K562 (cell line): ENCODE results near the gene AKAP12. TPM values are rescaled to one million over a fixed set of nuclear protein-coding genes. Genes with fewer than 3 reads are reported as not detected.

Experiments
- ATAC-seq: fragments of 200-7000 bp; cut with Tn5 transposase; 3 replicates; pipeline ENCODE4 v1.9.1; 2020; ENCODE audit warnings: moderate library complexity
- BruUV-seq: library from RNA; stranded (reverse); fragments of 400-500 nt; replicated peaks from 2 replicates; lab custom pipeline; 2021; lab: Mats Ljungman, UMichigan
- CTCF ChIA-PET: fragments of 300-600 bp; formaldehyde crosslinking; extraction: SDS; loops from one replicate; lab custom pipeline; 2021; ENCODE audit warnings: low intra/inter-chr PET ratio; lab: Yijun Ruan, JAX
- POLR2A ChIA-PET: fragments of 300-600, 350-650 bp; sonication (Branson Sonifier 250); formaldehyde crosslinking; extraction: SDS; loops from one replicate; lab custom pipeline; 2021; ENCODE audit warnings: antibody characterized with exemption, inconsistent platforms; lab: Yijun Ruan, JAX
- DNase-seq, 4 experiments: peaks; one replicate each; pipeline versions ENCODE4 v3.0.0 to v3.0.0-alpha.2; 2011 to 2018; ENCODE audit warnings: low spot score in 3 of 4, mixed read lengths in 3 of 4; ENCODE audit errors: extremely low read depth in 1 of 4
- FAIRE-seq: peaks from 2 replicates; lab custom pipeline; 2011; peaks lifted over from hg19 to GRCh38; lab: Jason Lieb, UNC
- H2AFZ ChIP-seq: 2 replicates; pipeline ENCODE4 v1.6.0; 2011; ENCODE audit warnings: low read depth, low read length, control low read depth, inconsistent platforms
- H3K27ac ChIP-seq: fragments of 200-600 bp; 3 replicates; pipeline ENCODE4 v1.8.0; 2011; ENCODE audit warnings: low read depth, mild to moderate bottlenecking, control low read depth, inconsistent platforms, low read length, moderate library complexity, mixed read lengths; ENCODE audit errors: extremely low read depth
- H3K27me3 ChIP-seq, 2 experiments: fragments of 300-600 bp in 1 of 2; 2 replicates in 1 of 2; 3 replicates in 1 of 2; pipeline versions ENCODE4 v1.6.0 to v1.8.0; 2011; ENCODE audit warnings: inconsistent platforms in 2 of 2, low read length in 2 of 2, mild to moderate bottlenecking in 1 of 2, mixed read lengths in 1 of 2, moderate library complexity in 1 of 2; ENCODE audit not compliant: control insufficient read depth in 2 of 2, insufficient read depth in 2 of 2
- H3K36me3 ChIP-seq: fragments of 300-600 bp; 3 replicates; pipeline ENCODE4 v1.8.0; 2011; ENCODE audit warnings: mild to moderate bottlenecking, low read length, inconsistent platforms; ENCODE audit not compliant: control insufficient read depth, insufficient read depth
- H3K4me1 ChIP-seq, 2 experiments: fragments of 200-600 bp in 1 of 2; replicated peaks in 1 of 2; 2 replicates in 1 of 2; 3 replicates in 1 of 2; pipeline versions ENCODE4 v1.5.1 to v1.8.0; 2011; ENCODE audit warnings: inconsistent platforms in 2 of 2, low read length in 2 of 2, mild to moderate bottlenecking in 1 of 2, mixed read lengths in 1 of 2, moderate library complexity in 1 of 2; ENCODE audit not compliant: control insufficient read depth in 2 of 2, insufficient read depth in 2 of 2
- H3K4me2 ChIP-seq: 2 replicates; pipeline ENCODE4 v1.6.1; 2011; ENCODE audit warnings: low read length, control low read depth, inconsistent platforms, mixed read lengths; ENCODE audit not compliant: insufficient read depth
- H3K4me3 ChIP-seq: fragments of 200-600 bp; sonication (generic), shearing (Covaris generic); 2 replicates; pipeline ENCODE4 v1.5.1; 2016; ENCODE audit warnings: control low read depth, inconsistent platforms
- H3K79me2 ChIP-seq: fragments of 200-600 bp; 3 replicates; pipeline ENCODE4 v1.8.0; 2011; ENCODE audit warnings: low read length, inconsistent platforms; ENCODE audit not compliant: control insufficient read depth, insufficient read depth
- H3K9ac ChIP-seq, 2 experiments: 2 replicates each; pipeline versions ENCODE4 v1.6.0 to v1.6.1; 2011; ENCODE audit warnings: low read depth in 2 of 2, low read length in 2 of 2, control low read depth in 1 of 2, inconsistent platforms in 1 of 2, mild to moderate bottlenecking in 1 of 2, mixed read lengths in 1 of 2; ENCODE audit not compliant: insufficient read depth in 1 of 2
- H3K9me1 ChIP-seq: one replicate; pipeline ENCODE4 v1.6.0; 2011; ENCODE audit warnings: inconsistent platforms, mild to moderate bottlenecking, low read length, moderate library complexity; ENCODE audit not compliant: control insufficient read depth, insufficient read depth
- H3K9me3 ChIP-seq: replicated peaks from 2 replicates; pipeline ENCODE4 v1.5.1; 2011; ENCODE audit warnings: low read depth, low read length, inconsistent platforms; ENCODE audit not compliant: control insufficient read depth, insufficient read depth
- H4K20me1 ChIP-seq: replicated peaks from 2 replicates; pipeline ENCODE4 v1.6.1; 2011; ENCODE audit warnings: low read length, inconsistent platforms, mixed read lengths; ENCODE audit not compliant: control insufficient read depth, insufficient read depth
- BDP1 ChIP-seq: IDR thresholded peaks from 3 replicates; pipeline ENCODE4 v1.6.1; 2011; ENCODE audit not compliant: insufficient read length, insufficient read depth
- CEBPG ChIP-seq, 3 experiments: fragments of 200-800 bp in 1 of 3; sonication (Bioruptor generic) in 1 of 3; sonication (generic) in 1 of 3; formaldehyde crosslinking in 1 of 3; IDR thresholded peaks in 2 of 3; conservative IDR thresholded peaks in 1 of 3; 2 replicates each; pipeline versions ENCODE4 v1.6.1 to v1.8.0; 2016 to 2022; ENCODE audit warnings: missing compliant biosample characterization in 2 of 3, missing genetic modification characterization in 2 of 3, mild to moderate bottlenecking in 1 of 3, missing genetic modification reagents in 1 of 3
- ETS2 ChIP-seq: IDR thresholded peaks from 2 replicates; pipeline ENCODE4 v1.6.1; 2016; ENCODE audit warnings: borderline replicate concordance, missing genetic modification characterization, mild to moderate bottlenecking, moderate library complexity, missing compliant biosample characterization; ENCODE audit not compliant: poor library complexity, severe bottlenecking
- PYGO2 ChIP-seq: fragments of 450-650 bp; IDR thresholded peaks from 2 replicates; pipeline ENCODE4 v1.6.1; 2016; ENCODE audit warnings: mild to moderate bottlenecking, missing genetic modification characterization, moderate library complexity, missing compliant biosample characterization
- TCF3 ChIP-seq: sonication (generic); formaldehyde crosslinking; IDR thresholded peaks from 2 replicates; pipeline ENCODE4 v1.4.0; 2020; ENCODE audit warnings: mild to moderate bottlenecking, missing genetic modification reagents
- ZBTB7A ChIP-seq: IDR thresholded peaks from 2 replicates; pipeline ENCODE4 v1.6.1; 2011; ENCODE audit warnings: low read depth, mild to moderate bottlenecking, low read length, moderate library complexity, borderline replicate concordance; ENCODE audit not compliant: control insufficient read depth
- WGBS: fragments of 100-300 bp; shearing (Covaris generic); methylation state at CpG from one replicate; pipeline ENCODE4 v1.1.6; 2016; ENCODE audit warnings: low coverage, mixed read lengths; ENCODE audit not compliant: insufficient coverage; ENCODE audit errors: missing lambda C conversion rate; 5-methylcytosine and 5-hydroxymethylcytosine counted together
- in situ Hi-C: fragments of 300-500 bp; cut with MboI; formaldehyde crosslinking; loops from 4 replicates; pipeline ENCODE4 v1.15.0; 2018; ENCODE audit warnings: inconsistent platforms, mixed read lengths
- intact Hi-C: fragments of 100-400 bp; cut with micrococcal nuclease; formaldehyde crosslinking; loops from 2 replicates; pipeline ENCODE4 v1.14.2; 2022
- polyA plus RNA-seq, 8 experiments: library from polyadenylated mRNA; depleted of rRNA in 4 of 8; stranded (reverse) in 5 of 8; unstranded in 3 of 8; fragments of >200 nt; fragmentation: Nextera tagmentation in 2 of 8; fragmentation: Illumina TruSeq in 1 of 8; extraction: Ambion mirVana in 2 of 8; extraction: Trizol in 1 of 8; gene quantifications; 2 replicates each; pipeline versions ENCODE4 v1.2.1 to v1.2.3, GENCODE V29; 2011 to 2014; ENCODE audit warnings: inconsistent platforms in 1 of 8, missing spikeins in 1 of 8
- total RNA-seq, 7 experiments: library from RNA; depleted of rRNA in 6 of 7; stranded (reverse); fragments of >200 nt in 6 of 7; fragmentation: Illumina TruSeq in 2 of 7; extraction: Trizol in 2 of 7; gene quantifications; 2 replicates each; pipeline versions ENCODE4 v1.2.1 to v1.2.3, GENCODE V29; 2011 to 2021; ENCODE audit warnings: low replicate concordance in 1 of 7

The AKAP12 gene
- total and polyA plus RNA-seq, 9 of the 15 experiments (the other 6 are each of a cell fraction or from before 2014, with no cell fraction given): 0.08 to 2.0 (median 0.62) TPM

DNA sequence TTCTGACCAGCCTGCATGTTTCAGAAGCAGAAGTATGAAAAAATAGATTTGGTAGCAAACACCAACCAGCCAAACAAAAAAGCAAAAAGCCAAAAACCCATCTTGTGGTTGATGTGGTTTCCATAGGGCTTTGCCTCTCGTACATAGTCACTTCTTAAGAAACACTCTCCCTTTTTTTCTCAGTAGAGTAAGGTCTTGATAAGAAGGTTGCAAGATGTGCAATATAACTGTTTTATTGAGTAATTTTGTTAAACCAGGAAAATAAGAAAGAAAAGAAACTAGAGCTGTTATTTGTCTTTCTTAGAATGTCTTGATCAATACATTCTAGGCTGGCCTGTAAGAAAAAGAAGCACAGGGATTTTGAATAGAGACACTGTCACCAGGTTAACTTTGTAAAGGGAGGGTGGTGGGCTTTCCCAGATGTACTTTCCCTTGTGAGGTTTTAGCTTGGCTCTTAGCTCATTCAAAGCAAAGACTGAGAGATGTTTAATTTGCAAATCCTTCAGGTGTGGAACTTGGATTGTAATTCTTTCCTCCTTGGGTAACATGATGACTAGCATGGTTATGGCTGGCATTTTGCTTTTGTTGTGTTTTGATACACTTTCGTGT, 49.7 kb downstream of the AKAP12 start:
- Histone ChIP-seq H3K4me3 (no peak overlapping the region), H3K36me3 (no peaks in the 10 kb centered on the region), H3K27me3 (peaks cover 47 to 64% of the 10 kb centered on the region in 2 experiments), H3K27ac (no peak overlapping the region), H3K4me1 (no peaks in the 10 kb centered on the region), H3K79me2 (no peaks in the 10 kb centered on the region), H3K9me3 (no peaks in the 10 kb centered on the region), H3K9me1 (no peaks in the 10 kb centered on the region), H4K20me1 (0 out of 2 replicates have a peak, but pooled peaks cover 3% of the 10 kb centered on the region), H3K9ac (no peak overlapping the region), H2AFZ (no peak overlapping the region), H3K4me2 (no peak overlapping the region)
- intact Hi-C loops (no loop called here), in situ Hi-C loops (no loop called here)
- WGBS: 0% methylated on average over 2 of the region's 2 CpGs
- no TSS peak for BruUV-seq
- no peak for TF ChIP-seq ZBTB7A
- no peak for TF ChIP-seq TCF3 (CRISPR knock-in tag)
- no peak for TF ChIP-seq CEBPG (CRISPR knock-in tag; IDR thresholded peaks at IDR 0.05)
- TF ChIP-seq CEBPG (tag; conservative IDR thresholded peaks at IDR 0.05 in 1 of 2, IDR thresholded peaks at IDR 0.05 in 1 of 2): 0 out of 4 replicates have a peak, but pooled peaks of 1 of the 2 experiments have one; percentile 13
- TF ChIP-seq PYGO2 (tag): no peak
- TF ChIP-seq ETS2 (tag): no peak
- TF ChIP-seq BDP1: no peak
- ChIA-PET POLR2A (no interaction called here), CTCF (no interaction called here)
- no peak for DNase-seq
- no peak for ATAC-seq
- FAIRE-seq: no peak
